GM18517 (cell line): ENCODE data around the gene KDM4B.

Experiments
- ATAC-seq: cut with Tn5 transposase; IDR thresholded peaks from one replicate; pipeline ENCODE4 v1.9.1; 2021; ENCODE audit warnings: mild to moderate bottlenecking, moderate library complexity; ENCODE audit not compliant: unreplicated experiment

KDM4B gene

DNA sequence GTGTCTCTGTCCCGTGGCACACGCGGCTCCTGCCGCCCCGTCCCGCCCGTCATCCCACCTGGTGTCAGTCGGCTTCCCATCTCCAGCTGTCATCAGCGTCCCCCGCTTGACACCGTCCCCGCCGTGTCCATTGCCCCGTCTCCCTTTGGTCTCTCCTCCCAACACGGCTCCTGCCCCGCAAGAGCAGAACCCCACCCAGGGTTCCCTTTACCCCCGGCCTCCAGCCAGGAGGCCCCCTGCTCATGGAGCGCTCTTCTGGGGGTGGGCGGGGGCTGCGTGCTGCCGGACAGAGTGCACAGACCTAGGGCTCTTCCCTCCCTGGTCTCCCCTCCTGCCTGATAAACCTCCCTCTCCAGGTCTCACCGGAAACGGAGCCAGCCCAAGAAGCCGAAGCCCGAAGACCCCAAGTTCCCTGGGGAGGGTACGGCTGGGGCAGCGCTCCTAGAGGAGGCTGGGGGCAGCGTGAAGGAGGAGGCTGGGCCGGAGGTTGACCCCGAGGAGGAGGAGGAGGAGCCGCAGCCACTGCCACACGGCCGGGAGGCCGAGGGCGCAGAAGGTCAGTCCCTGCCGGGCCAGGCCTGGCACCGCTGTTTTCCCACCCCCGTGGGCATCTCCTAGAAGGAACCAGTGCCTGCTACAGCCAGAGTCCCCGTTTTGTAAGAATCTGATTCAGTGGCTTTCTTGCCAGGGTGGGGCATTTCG lies 150.5 kb downstream of the KDM4B start:
- no peak for ATAC-seq

DNA sequence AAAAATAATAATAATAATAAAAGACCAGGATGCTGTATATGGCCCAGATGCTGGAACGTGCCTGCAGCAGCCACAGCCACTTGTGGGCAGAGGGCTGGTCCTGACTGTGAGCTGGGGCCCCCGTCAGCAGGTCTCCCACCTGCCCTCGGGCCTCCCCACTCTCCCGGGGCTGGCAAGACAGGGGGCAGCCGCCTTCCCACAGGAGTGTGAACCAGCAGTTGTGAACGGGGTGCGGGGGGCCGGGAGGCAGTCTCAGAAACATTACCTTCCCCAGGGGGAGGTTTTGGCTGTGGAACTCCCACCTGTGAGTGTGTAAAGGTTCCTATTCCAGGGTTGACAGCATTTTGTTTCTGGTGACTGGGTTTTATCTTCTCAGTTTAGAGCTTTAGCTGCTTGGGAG lies 151.4 kb downstream of the KDM4B start:
- ATAC-seq, result no peak

DNA sequence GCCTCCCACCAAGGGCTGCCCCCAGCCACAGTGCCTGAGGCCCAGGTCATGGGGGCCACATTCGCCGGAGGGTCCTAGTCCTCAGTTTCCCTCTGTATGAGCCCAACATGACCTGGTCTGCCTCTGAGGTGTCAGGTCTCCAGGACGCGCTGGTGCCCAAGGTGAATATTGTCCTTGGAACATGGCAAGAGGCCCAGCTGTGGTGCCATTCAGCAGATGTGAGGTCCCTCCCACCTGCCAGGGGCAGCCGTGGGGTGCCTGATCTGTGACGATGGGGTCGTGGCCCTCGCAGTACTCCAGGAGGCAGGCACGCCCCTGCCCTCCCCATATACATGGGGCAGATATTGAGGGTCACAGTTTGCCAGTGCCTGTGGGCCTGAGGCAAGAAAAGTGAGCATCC lies 151.9 kb downstream of the KDM4B start:
- ATAC-seq, result no peak

DNA sequence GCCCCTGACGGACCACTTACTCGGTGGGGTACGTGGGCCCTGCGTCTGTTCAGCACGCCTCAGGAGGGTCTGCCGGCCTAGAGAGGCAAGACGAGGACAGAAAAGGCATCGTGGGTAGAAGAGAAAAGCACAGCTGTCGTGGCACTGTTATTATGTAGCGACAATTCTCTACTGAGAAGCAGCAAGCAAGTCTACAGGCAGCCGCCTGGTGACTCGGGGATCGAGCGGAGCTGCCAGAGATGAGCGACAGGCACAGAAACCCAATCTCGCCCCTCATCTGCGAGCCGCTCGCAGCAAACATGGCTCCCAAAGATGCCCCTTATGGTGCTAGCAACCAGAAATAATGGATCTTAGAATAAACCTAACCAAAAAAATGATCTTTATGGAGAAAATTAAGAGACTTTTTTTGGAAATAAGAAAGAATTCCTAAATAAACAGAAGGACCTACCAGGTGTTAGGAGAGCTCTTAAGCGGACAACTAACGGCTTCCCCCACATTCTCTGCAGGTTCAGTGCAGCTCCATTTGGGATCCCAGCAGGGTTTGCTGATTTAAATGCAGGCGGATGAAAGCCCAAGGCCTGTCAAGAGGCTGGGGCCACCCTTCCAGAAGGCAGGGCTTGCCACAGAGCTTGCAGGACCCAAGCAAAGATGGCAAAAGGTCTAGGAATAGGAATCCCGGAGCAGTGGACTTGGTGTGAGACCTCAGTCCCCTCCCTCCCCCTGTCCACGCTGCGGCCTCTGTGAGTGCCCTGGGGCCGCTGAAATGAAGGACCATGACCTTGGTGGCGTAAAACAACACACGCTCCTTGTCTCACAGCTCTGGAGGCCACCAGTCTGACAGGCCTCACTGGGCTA lies 152.6 kb downstream of the KDM4B start:
- ATAC-seq, result no peak

- no peak for ATAC-seq
These were observed 153.1 kb downstream of the KDM4B start for GRCh38 chr19:5122121-5122400.

DNA sequence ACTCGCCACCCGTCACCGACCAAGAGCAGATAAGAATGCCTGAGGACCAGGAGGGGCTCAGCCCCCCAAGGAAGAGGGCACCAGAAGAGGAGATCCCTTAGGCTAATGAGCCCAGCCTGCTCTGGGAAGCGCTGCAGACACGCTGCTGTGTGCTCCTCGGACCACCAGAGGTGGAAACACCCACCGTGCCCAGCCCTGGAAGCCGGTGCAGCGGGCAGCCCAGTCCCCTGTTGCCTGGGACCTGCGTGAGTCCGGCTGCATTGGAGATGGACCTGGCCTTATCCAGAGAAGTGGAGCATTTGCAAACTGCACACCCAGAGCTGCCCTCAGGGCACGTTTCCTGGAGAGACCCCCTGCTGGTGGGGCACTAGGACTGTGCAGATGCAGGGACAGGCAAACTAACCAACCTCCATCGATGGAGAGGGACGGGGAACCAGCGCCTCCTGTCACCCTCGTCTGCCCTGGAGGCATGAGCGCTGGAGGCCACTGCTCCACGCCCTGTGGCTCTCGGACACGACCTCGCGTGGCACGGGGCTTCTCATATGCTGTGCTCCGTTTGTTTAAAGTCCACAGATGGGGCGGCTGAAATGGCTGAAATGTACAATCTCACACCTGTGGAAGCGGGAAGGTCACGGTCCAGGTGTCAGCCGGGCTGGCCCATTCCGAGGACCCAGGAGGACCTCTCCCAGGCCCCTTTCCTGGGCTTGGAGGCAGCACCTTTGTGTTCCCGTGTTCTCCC lies 153.9 kb downstream of the KDM4B start:
- no peak for ATAC-seq

- no peak for ATAC-seq
These were observed 154.7 kb downstream of the KDM4B start for GRCh38 chr19:5123646-5124045.

GRCh38 chr19:5124111-5124855 lies 155.4 kb downstream of the KDM4B start:
- no peak for ATAC-seq

DNA sequence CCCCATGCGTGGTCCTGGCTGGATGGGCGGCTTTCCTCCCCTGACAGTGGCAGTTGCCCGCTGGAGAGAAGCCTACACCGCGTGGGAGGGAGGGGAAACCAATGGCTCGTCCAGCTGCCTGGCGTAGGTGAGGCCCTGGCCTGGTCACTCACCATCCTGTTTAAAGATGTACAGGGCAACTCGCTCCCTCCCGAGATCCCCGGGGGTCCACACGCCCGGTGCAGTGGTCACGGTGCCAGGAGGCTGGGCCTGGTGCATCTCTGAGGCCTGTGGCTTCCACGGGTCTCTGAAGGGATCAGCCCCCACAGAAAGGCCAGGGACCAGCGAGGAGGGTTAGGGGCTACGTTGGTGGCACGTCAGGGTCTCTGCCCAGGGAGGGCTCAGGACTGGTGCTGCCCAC lies 156.5 kb downstream of the KDM4B start:
- ATAC-seq, result no peak

- ATAC-seq, result no peak
These were observed 157.0 kb downstream of the KDM4B start for GRCh38 chr19:5125797-5126497.

DNA sequence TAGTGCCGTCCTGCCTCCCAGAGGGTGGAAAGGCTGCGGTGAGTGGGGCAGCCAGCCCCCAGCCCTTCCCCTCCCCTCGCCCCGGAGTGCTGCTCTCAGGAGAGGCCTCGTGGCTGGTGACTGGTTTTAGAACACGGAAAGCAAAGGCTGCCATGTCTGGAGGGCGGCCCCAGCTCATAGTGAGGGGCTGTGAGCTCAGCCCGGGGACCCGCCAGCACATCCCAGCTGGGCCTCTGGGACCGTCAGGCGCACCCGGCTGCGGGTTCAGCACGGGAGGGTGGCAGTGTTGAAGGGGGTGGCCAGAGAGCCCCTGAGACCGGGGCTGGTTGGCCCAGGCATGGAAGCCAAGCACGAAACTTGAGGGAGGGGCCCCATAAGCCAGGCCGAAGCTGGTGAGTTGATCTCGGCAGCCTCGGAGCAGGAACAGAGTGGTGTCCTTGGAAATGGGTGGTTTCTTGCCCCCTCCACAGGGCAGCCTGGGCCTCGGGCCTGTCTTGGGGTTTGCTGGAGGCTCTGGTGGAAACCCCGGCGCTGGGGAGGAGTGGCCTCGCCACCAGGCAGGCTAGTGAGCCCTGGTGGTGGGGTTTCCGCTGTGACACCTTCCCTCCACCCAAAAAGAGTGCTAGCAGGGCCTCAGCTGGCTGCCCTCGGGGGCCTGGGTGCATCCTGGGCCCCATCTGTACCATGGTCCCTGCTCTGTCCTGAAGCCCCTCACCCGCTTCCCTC lies 157.7 kb downstream of the KDM4B start:
- ATAC-seq, result no peak

- no peak for ATAC-seq
These were observed 158.8 kb downstream of the KDM4B start for GRCh38 chr19:5127717-5128116.

- no peak for ATAC-seq
These were observed 159.5 kb downstream of the KDM4B start for GRCh38 chr19:5128251-5128935.

GRCh38 chr19:5128936-5129389 lies 160.1 kb downstream of the KDM4B start:
- ATAC-seq, result no peak

- no peak for ATAC-seq
These were observed 160.8 kb downstream of the KDM4B start for GRCh38 chr19:5129691-5130090.

DNA sequence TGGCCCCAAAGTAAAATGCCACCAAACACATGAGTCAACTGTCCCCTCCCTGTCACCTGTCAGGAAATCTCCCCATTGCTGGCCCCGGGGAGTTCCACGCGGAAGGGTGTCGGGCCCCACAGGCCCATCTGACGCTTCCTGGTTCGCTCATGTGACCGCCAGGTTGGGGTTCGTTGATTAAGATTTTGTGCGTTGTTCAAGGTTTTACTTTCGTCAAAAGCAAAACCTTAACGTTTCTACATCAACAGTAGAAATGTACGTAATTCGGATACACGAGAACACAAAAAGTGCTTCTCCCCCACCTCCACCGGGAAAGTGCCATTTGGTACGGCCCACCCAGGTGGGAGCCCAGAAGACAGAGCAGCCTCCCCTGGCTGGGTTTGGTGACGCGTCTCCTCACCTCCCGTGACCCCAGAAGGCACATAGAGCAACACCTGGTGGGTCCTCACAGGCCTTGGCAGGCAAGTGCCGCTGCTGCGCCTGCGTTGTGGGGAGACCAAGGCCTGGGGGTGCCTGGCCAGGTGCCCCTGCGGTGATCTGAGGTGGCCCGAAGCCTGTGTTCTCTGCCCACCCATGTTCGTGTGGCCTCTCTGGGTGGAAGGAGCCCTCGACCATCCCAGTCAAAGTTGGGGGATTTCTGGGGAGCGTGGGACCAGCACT lies 161.6 kb downstream of the KDM4B start:
- ATAC-seq, result peak; percentile 39

GRCh38 chr19:5131031-5131505 lies 162.2 kb downstream of the KDM4B start:
- ATAC-seq, result peak; percentile 29

- no peak for ATAC-seq
These were observed 162.7 kb downstream of the KDM4B start for GRCh38 chr19:5131506-5132205.
